Globus pallidus (tissue), 1 donor: ENCODE results near the gene FBXO34.

Experiments used
- DNase-seq: peaks from one replicate; pipeline ENCODE4 v3.0.0-alpha.2; 2015; ENCODE audit warnings: low spot score

FBXO34 gene

GRCh38 chr14:55270832-55271571 lies at the start of gene FBXO34:
Gene FBXO34 (plus strand): TSS chr14:55271421. CDS start chr14:55350391, 78,970 bp downstream.
- peak; percentile 96 for DNase-seq

DNA sequence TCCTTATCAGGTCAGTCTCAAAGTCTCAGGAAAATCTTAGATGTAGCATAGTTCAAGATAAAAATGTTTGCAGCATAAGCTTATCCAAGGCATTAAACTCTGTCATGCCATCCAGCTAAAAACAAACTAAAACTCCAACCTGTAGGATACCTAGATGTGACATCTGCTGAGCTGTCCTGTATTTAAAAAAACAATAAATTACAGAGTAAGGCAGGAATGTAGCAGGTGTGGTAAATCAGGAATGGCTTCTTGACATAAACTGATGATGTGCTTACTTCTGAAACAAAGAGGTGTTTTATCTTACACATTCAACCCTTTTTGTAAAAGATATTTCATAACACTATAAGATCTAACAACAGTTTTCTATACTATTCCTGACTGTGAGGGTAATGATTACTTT lies 49.3 kb upstream of the FBXO34 start:
- no peak for DNase-seq

- no peak for DNase-seq
Measured at GRCh38 chr14:55223364-55223763, 47.9 kb upstream of the FBXO34 start.

DNA sequence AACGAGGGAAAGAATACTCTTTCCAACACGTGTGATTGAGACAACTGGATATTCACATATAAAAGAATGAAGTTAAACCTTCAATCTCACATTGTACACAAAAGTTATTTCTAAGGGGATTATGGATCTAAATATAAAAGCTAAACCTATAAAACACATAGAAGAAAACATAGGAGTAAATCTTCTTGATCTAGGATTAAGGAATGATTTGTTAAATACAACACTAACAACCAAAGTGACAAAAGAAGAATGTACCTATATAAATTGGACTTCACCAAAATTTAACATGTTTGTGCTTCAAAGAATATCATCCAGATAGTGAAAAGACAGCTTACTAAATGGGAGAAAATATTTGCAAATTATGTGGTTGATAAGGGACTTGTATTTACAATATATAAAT lies 43.0 kb upstream of the FBXO34 start:
- no peak for DNase-seq

- no peak for DNase-seq
Measured at GRCh38 chr14:55233591-55233990, 37.6 kb upstream of the FBXO34 start.

GRCh38 chr14:55238019-55238680 lies 33.1 kb upstream of the FBXO34 start:
- no peak for DNase-seq

DNA sequence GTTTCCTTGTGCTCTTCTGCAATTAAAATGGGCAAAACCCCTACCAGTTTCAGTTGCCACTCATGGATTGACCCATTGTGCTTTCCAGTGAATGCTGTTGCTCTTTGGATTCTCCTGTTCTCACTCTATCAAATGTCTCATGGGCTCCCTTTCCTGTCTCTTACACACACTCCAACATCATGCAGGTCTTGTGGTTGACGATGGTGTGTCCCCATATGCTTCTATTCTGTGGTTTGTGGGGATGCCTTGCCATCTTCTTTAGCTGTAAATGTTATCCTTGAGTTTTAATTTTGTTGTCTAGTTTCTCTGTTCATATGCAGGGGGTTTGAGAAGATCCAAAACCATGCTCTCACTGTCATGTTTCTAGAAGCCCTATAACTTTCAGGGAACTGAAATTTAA lies 31.9 kb upstream of the FBXO34 start:
- no peak for DNase-seq

- no peak for DNase-seq
Measured at GRCh38 chr14:55240526-55241178, 30.6 kb upstream of the FBXO34 start.

DNA sequence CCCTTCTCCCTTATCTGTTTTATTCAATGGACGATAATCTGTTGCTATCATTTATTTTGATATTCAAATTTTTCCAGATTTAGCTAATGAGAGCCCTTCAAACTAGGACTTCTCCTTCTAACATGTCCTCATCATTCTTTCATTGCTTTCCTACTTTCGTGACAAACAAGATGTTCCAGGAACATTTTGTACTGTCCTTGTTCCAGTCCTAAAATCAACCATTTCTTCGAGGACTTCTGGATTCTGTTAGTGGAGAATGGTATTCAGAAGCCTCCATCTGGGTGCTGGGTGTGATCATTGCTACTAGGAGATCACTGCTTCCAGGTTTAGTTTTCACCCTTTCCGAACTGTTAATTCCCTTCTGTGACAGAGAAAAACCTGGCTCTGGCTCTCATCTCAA lies 29.5 kb upstream of the FBXO34 start:
- DNase-seq, result no peak

DNA sequence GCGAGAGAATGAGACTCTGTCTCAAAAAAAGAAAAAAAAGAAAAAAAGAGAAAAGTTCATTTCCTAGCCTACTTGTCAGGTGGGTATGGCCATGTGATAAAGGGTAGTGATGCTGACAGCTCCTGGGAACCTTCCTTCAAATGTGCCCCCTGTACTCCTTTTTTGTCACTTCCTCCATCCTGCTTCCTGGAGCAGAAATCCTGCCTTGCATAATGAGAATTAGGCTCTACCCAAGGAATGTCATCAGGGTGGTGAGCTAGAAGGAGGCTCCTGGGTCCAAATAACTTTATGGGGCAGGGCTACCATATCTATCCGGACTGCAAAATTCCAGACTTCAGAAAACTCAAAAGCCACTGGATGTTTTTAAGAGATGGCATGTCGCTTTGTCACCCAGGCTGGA lies 27.8 kb upstream of the FBXO34 start:
- DNase-seq, result no peak

DNA sequence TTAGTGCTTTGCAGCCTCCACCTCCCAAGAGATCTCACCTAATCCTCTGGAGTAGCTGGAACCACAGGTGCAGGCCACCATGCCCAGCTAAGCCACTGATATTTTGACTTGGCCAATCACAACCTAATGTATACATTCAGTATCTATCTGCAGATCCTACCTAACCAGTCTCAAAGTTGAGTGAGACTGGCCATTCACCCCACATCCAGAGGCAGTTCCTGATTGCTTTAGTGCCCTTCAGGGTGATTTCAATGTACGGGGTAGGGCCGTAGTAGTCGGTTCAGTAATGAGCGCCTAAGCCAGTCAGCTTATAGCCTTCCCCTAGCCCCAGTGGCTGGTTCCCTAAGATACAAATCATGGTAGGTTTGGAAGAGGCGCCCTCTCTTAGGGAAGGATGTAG lies 27.4 kb upstream of the FBXO34 start:
- DNase-seq, result no peak

DNA sequence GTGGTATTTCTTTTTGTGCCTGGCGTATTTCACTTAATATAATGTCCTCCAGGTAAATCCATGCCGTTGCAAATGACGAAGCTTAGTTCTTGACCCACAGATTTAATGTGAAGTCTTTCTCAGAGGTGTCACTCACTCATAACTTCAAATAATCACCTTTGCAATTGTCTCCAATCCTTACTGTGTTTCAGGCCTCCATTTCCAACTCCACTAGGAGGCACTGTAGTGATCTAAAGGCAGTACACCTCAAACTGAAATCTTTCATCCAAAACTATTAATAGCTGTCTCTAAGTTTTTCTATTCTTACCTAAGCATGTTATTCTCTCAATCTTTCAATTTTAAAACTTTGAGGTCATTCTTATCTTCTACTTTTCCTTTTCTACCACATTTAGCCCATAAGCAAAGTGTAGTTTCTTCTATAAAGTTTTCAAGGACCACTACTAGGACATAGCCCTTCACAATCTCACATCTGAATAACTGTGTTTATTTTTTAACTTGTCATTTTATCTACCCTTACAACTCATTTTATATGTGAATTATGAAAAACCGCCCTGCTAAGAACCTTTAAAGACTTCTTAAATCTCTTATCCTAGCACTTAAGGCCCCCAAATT lies 25.5 kb upstream of the FBXO34 start:
- no peak for DNase-seq

GRCh38 chr14:55248411-55248810 lies 22.8 kb upstream of the FBXO34 start:
- DNase-seq, result no peak

GRCh38 chr14:55249423-55249822 lies 21.8 kb upstream of the FBXO34 start:
- DNase-seq, result no peak

- DNase-seq, result no peak
Measured at GRCh38 chr14:55253276-55253675, 17.9 kb upstream of the FBXO34 start.

DNA sequence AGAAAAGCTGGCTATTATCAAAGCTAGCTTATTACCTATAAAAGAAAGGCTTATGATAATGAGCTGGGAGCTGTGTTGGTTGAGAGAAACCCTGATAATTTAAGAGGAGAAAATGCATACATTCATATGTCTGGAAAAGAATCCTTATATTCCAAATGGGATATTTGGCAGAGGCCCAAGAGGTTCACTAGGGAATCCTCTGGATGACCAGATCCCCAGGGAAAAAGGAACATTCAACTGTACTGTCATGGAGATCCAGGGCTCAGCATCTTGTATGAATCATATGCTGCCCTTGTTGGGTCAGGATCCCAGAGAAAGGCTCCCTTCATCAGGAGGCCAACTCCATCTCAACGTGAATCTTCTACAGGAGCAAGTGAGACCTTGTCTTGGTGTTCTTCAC lies 16.6 kb upstream of the FBXO34 start:
- DNase-seq, result no peak

- no peak for DNase-seq
Measured at GRCh38 chr14:55255979-55256378, 15.2 kb upstream of the FBXO34 start.

GRCh38 chr14:55256586-55256985 lies 14.6 kb upstream of the FBXO34 start:
- DNase-seq, result no peak

- DNase-seq, result no peak
Measured at GRCh38 chr14:55265197-55265596, 6.0 kb upstream of the FBXO34 start.

- no peak for DNase-seq
Measured at GRCh38 chr14:55267820-55268219, 3.4 kb upstream of the FBXO34 start.

DNA sequence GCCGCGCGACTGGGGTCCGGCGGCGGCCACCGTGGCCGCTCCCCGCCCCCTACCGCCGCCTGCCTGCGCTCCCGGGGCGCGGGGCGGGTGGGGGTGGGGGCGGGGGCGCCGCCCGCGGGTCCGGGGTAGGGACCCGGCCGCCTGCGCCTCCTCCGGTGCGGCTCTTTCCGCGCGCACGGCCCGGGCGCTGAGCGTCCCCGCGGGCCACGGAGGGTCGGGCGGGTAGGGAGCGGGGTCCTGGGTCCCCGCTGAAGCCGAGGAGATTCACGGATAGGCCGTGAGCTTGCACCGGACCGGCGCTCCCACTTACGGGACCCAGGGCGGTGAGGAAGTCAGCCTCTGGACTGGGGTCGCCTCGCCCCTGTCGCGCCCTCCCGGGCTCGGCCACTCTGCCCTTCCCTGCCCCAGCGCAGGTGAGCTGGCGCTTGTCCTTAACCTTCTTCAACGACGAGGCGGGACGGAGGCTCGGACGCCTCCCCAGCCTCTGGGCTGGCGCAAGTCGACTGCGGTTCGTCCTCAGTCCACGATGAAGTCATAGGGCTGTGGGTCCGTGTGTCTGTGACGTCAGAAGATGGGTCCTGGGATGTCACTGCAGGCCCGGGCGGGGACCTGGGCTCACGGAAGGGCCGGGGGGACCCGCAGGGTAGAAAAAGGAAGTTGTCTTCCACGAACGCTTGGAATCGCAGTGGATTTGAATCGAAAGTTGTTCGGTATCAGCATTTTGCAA lies 514 bp downstream of the FBXO34 start:
- DNase-seq, result peak; percentile 61

GRCh38 chr14:55272387-55272786 lies 1.2 kb downstream of the FBXO34 start:
- DNase-seq, result no peak
